Fibroblast of lung (primary cell): Measurements from ENCODE around the gene EBF3. TPM values are rescaled to one million over a fixed set of nuclear protein-coding genes. Genes with fewer than 3 reads are reported as not detected.

ENCODE experiments used
- DNase-seq, 2 donors: peaks; one replicate each; pipeline versions ENCODE4 v3.0.0 to v3.0.0-alpha.2; 2010; ENCODE audit warnings: low read depth in 2 of 2
- H2AFZ ChIP-seq: 2 replicates; pipeline ENCODE4 v1.5.1; 2012; ENCODE audit warnings: low read length, control low read depth, inconsistent platforms
- H3K27ac ChIP-seq: 2 replicates; pipeline ENCODE4 v1.5.1; 2011; ENCODE audit warnings: low read length, control low read depth; ENCODE audit not compliant: insufficient read depth
- H3K27me3 ChIP-seq: 2 replicates; pipeline ENCODE4 v1.5.1; 2011; ENCODE audit warnings: mild to moderate bottlenecking, low read length; ENCODE audit not compliant: control insufficient read depth, insufficient read depth
- H3K36me3 ChIP-seq: 2 replicates; pipeline ENCODE4 v1.5.1; 2011; ENCODE audit warnings: low read length; ENCODE audit not compliant: control insufficient read depth, insufficient read depth
- H3K4me1 ChIP-seq: 2 replicates; pipeline ENCODE4 v1.5.1; 2011; ENCODE audit warnings: low read length; ENCODE audit not compliant: control insufficient read depth, insufficient read depth; ENCODE audit errors: extremely low read depth
- H3K4me2 ChIP-seq: 2 replicates; pipeline ENCODE4 v1.5.1; 2011; ENCODE audit warnings: low read length, control low read depth; ENCODE audit not compliant: insufficient read depth; ENCODE audit errors: extremely low read depth
- H3K4me3 ChIP-seq, 4 experiments: fragments of 200-600 bp in 1 of 4; sonication (generic) in 1 of 4; replicated peaks in 1 of 4; 2 replicates each; pipeline ENCODE4 v1.5.1; 2011 to 2016; ENCODE audit warnings: low read length in 4 of 4, low read depth in 3 of 4, mild to moderate bottlenecking in 3 of 4, control low read depth in 2 of 4, inconsistent platforms in 1 of 4, mixed read lengths in 1 of 4; ENCODE audit not compliant: insufficient read depth in 1 of 4; ENCODE audit errors: control extremely low read depth in 1 of 4
- H3K79me2 ChIP-seq: 2 replicates; pipeline ENCODE4 v1.5.1; 2012; ENCODE audit warnings: mild to moderate bottlenecking, low read length, inconsistent platforms; ENCODE audit not compliant: control insufficient read depth, insufficient read depth
- H3K9ac ChIP-seq: 2 replicates; pipeline ENCODE4 v1.5.1; 2011; ENCODE audit warnings: mild to moderate bottlenecking, low read length, control low read depth; ENCODE audit not compliant: insufficient read depth
- H3K9me3 ChIP-seq: 2 replicates; pipeline ENCODE4 v1.5.1; 2012; ENCODE audit warnings: low read depth, low read length; ENCODE audit not compliant: control insufficient read depth, insufficient read depth
- H4K20me1 ChIP-seq: 2 replicates; pipeline ENCODE4 v1.5.1; 2011; ENCODE audit warnings: low read length; ENCODE audit not compliant: control insufficient read depth, insufficient read depth; ENCODE audit errors: extremely low read depth
- CTCF ChIP-seq, 2 donors: IDR thresholded peaks in 1 of 2; conservative IDR thresholded peaks in 1 of 2; 1 replicate in 1 of 2; 2 replicates in 1 of 2; pipeline ENCODE4 v1.5.1; 2011 to 2012; ENCODE audit warnings: low read length in 2 of 2, control low read depth in 1 of 2, inconsistent platforms in 1 of 2, low read depth in 1 of 2, mild to moderate bottlenecking in 1 of 2
- EZH2 ChIP-seq: IDR thresholded peaks from 2 replicates; pipeline ENCODE4 v1.5.1; 2012; ENCODE audit warnings: low read length, control low read depth, mild to moderate bottlenecking; ENCODE audit errors: missing control alignments
- polyA plus RNA-seq, 2 donors: library from polyadenylated mRNA; depleted of rRNA in 1 of 2; stranded (reverse) in 1 of 2; unstranded in 1 of 2; fragments of >200 nt; gene quantifications; 2 replicates each; pipeline ENCODE4 v1.2.1, GENCODE V29; 2011 to 2012; ENCODE audit warnings: missing spikeins in 1 of 2
- total RNA-seq: library from RNA; depleted of rRNA; stranded (reverse); fragments of >200 nt; gene quantifications from 2 replicates; pipeline ENCODE4 v1.2.1, GENCODE V29; 2014

The EBF3 gene
- total and polyA plus RNA-seq, 2 donors (not counting 1 experiment from before 2014, with no cell fraction given) = 0.12 to 0.17 TPM

- Histone ChIP-seq H3K4me3 (no peak overlapping the region), H3K36me3 (no peaks in the 10 kb centered on the region), H4K20me1 (no peaks in the 10 kb centered on the region), H3K79me2 (no peaks in the 10 kb centered on the region), H3K9ac (no peak overlapping the region), H2AFZ (no peak overlapping the region), H3K9me3 (no peaks in the 10 kb centered on the region), H3K27me3 (no peaks in the 10 kb centered on the region), H3K4me1 (no peaks in the 10 kb centered on the region), H3K27ac (no peak overlapping the region), H3K4me2 (no peak overlapping the region)
- no peak for DNase-seq
- no peak for TF ChIP-seq CTCF (conservative IDR thresholded peaks at IDR 0.05 in 1 of 2, IDR thresholded peaks at IDR 0.05 in 1 of 2; ENCODE audit: low read depth in 1 of 2, low read length in 2 of 2)
- no peak for TF ChIP-seq EZH2
Observed at GRCh38 chr10:129841590-129841989, 122.5 kb downstream of the EBF3 start.

- Histone ChIP-seq H4K20me1 (no peaks in the 10 kb centered on the region), H3K9me3 (no peaks in the 10 kb centered on the region), H2AFZ (no peak overlapping the region), H3K27me3 (no peaks in the 10 kb centered on the region), H3K79me2 (no peaks in the 10 kb centered on the region), H3K9ac (no peak overlapping the region), H3K4me3 (no peak overlapping the region), H3K4me2 (no peak overlapping the region), H3K4me1 (no peaks in the 10 kb centered on the region), H3K27ac (no peak overlapping the region), H3K36me3 (no peaks in the 10 kb centered on the region)
- DNase-seq = no peak
- TF ChIP-seq CTCF (conservative IDR thresholded peaks at IDR 0.05 in 1 of 2, IDR thresholded peaks at IDR 0.05 in 1 of 2; ENCODE audit: low read depth in 1 of 2, low read length in 2 of 2) (no peak), EZH2 (no peak)
Observed at GRCh38 chr10:129841071-129841470, 123.0 kb downstream of the EBF3 start.

GRCh38 chr10:129840196-129840590 lies 123.9 kb downstream of the EBF3 start:
- DNase-seq = no peak
- H4K20me1 ChIP-seq = no peaks in the 10 kb centered on the region
- no peaks in the 10 kb centered on the region for H3K9me3 ChIP-seq
- no peak overlapping the region for H3K9ac ChIP-seq
- TF ChIP-seq CTCF (conservative IDR thresholded peaks at IDR 0.05 in 1 of 2, IDR thresholded peaks at IDR 0.05 in 1 of 2; ENCODE audit: low read depth in 1 of 2, low read length in 2 of 2) = no peak
- TF ChIP-seq EZH2 = no peak
- H3K27ac ChIP-seq = no peak overlapping the region
- H2AFZ ChIP-seq = no peak overlapping the region
- no peaks in the 10 kb centered on the region for H3K27me3 ChIP-seq
- H3K36me3 ChIP-seq = no peaks in the 10 kb centered on the region
- H3K4me2 ChIP-seq = no peak overlapping the region
- H3K4me1 ChIP-seq = no peaks in the 10 kb centered on the region
- H3K4me3 ChIP-seq = no peak overlapping the region
- no peaks in the 10 kb centered on the region for H3K79me2 ChIP-seq
